DOHH2 (cell line): ENCODE measurements around the gene MED8.

Experiments used
- H3F3A ChIP-seq: fragments of 200-600 bp; sonication (generic), shearing (Covaris generic); 2 replicates; pipeline ENCODE4 v1.6.0; 2016; ENCODE audit warnings: antibody characterized with exemption, mild to moderate bottlenecking; ENCODE audit not compliant: control insufficient read depth, insufficient read depth
- H3K27ac ChIP-seq: fragments of 200-600 bp; sonication (generic); 2 replicates; pipeline ENCODE4 v1.5.1; 2014; ENCODE audit warnings: low read depth, mild to moderate bottlenecking, low read length, moderate library complexity
- H3K27me3 ChIP-seq: fragments of 200-600 bp; sonication (generic); 2 replicates; pipeline ENCODE4 v1.6.1; 2014; ENCODE audit warnings: mild to moderate bottlenecking, low read length, mixed read lengths; ENCODE audit not compliant: control insufficient read depth
- H3K36me3 ChIP-seq: fragments of 200-600 bp; sonication (generic); 2 replicates; pipeline ENCODE4 v1.6.1; 2014; ENCODE audit warnings: mild to moderate bottlenecking, low read length, moderate library complexity, mixed read lengths; ENCODE audit not compliant: control insufficient read depth
- H3K4me1 ChIP-seq: fragments of 200-600 bp; sonication (generic); 2 replicates; pipeline ENCODE4 v1.6.1; 2014; ENCODE audit warnings: mild to moderate bottlenecking, low read length, mixed read lengths; ENCODE audit not compliant: control insufficient read depth
- H3K4me2 ChIP-seq: fragments of 200-600 bp; sonication (generic); 2 replicates; pipeline ENCODE4 v1.6.0; 2014; ENCODE audit warnings: mild to moderate bottlenecking, low read length, moderate library complexity
- H3K4me3 ChIP-seq: fragments of 200-600 bp; sonication (generic); 2 replicates; pipeline ENCODE4 v1.5.1; 2014; ENCODE audit warnings: mild to moderate bottlenecking, low read length, mixed read lengths
- H3K79me2 ChIP-seq: fragments of 200-600 bp; sonication (generic); 2 replicates; pipeline ENCODE4 v1.6.1; 2014; ENCODE audit warnings: mild to moderate bottlenecking, low read length, mixed read lengths; ENCODE audit not compliant: control insufficient read depth
- H3K9me2 ChIP-seq: fragments of 200-600 bp; sonication (generic); replicated peaks from 2 replicates; pipeline ENCODE4 v1.6.1; 2014; ENCODE audit warnings: mild to moderate bottlenecking, low read length, mixed read lengths; ENCODE audit not compliant: control insufficient read depth
- H3K9me3 ChIP-seq: fragments of 200-600 bp; sonication (generic); 2 replicates; pipeline ENCODE4 v1.6.1; 2014; ENCODE audit warnings: antibody characterized with exemption, low read length, mixed read lengths; ENCODE audit not compliant: control insufficient read depth, insufficient read depth
- H4K20me1 ChIP-seq: fragments of 200-600 bp; sonication (generic); 2 replicates; pipeline ENCODE4 v1.6.0; 2014; ENCODE audit warnings: low read depth, mild to moderate bottlenecking, antibody characterized with exemption, low read length, moderate library complexity; ENCODE audit not compliant: control insufficient read depth, insufficient read depth
- EZH2phosphoT487 ChIP-seq: fragments of 200-600 bp; sonication (generic); IDR thresholded peaks from 2 replicates; pipeline ENCODE4 v1.6.1; 2017; ENCODE audit warnings: borderline replicate concordance, mild to moderate bottlenecking, antibody characterized with exemption, low read length, moderate library complexity, mixed read lengths
- TF ChIP-seq, protein P1 (sequence below): fragments of 200-600 bp; sonication (generic); IDR thresholded peaks from one replicate; pipeline ENCODE4 v1.5.1; 2014; ENCODE audit warnings: antibody characterized with exemption, mild to moderate bottlenecking, low read depth, low read length; ENCODE audit not compliant: poor library complexity, severe bottlenecking

The MED8 gene

GRCh38 chr1:43377831-43378230, 11.8 kb downstream of the MED8 start:
- H3K9me2 ChIP-seq, result no peaks in the 10 kb centered on the region
- H3K27ac ChIP-seq, result no peak overlapping the region
- H3F3A ChIP-seq, result no peaks in the 10 kb centered on the region
- no peak overlapping the region for H3K4me2 ChIP-seq
- H3K36me3 ChIP-seq, result peaks cover 3% of the 10 kb centered on the region
- no peak overlapping the region for H3K4me3 ChIP-seq
- H3K9me3 ChIP-seq, result no peaks in the 10 kb centered on the region
- no peaks in the 10 kb centered on the region for H3K27me3 ChIP-seq
- no peaks in the 10 kb centered on the region for H3K4me1 ChIP-seq
- TF ChIP-seq, protein P1, sequence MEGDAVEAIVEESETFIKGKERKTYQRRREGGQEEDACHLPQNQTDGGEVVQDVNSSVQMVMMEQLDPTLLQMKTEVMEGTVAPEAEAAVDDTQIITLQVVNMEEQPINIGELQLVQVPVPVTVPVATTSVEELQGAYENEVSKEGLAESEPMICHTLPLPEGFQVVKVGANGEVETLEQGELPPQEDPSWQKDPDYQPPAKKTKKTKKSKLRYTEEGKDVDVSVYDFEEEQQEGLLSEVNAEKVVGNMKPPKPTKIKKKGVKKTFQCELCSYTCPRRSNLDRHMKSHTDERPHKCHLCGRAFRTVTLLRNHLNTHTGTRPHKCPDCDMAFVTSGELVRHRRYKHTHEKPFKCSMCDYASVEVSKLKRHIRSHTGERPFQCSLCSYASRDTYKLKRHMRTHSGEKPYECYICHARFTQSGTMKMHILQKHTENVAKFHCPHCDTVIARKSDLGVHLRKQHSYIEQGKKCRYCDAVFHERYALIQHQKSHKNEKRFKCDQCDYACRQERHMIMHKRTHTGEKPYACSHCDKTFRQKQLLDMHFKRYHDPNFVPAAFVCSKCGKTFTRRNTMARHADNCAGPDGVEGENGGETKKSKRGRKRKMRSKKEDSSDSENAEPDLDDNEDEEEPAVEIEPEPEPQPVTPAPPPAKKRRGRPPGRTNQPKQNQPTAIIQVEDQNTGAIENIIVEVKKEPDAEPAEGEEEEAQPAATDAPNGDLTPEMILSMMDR, result no peak
- TF ChIP-seq EZH2phosphoT487, result no peak
- H3K79me2 ChIP-seq, result no peaks in the 10 kb centered on the region
- no peaks in the 10 kb centered on the region for H4K20me1 ChIP-seq

DNA sequence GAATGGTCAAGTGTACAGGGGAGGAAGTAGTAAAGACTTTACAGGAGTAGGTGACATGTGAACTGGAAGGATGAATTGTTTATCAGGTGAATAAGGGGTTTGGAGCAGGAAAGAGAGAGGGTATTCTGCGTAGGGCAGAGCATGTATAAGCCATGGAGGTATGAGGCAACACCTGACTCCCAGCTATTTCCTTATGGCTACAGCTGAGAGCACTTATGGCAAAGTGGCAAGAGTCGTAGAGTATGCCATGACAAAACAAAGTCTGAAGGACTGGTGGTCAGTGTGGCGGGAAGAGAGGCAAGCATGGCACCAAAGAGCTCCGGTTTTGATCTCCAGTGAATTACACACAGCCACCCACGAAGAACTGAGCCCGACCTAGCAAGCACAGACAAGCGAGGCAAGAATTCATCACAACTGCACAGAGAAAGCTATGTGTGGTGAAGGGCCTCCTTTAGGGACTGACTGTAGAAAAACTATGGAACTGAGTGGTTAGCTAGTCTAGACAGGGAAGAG, 12.8 kb downstream of the MED8 start:
- Histone ChIP-seq H3K9me2 (no peaks in the 10 kb centered on the region), H3K4me3 (no peak overlapping the region), H3K27ac (no peak overlapping the region), H3F3A (no peaks in the 10 kb centered on the region), H3K9me3 (no peaks in the 10 kb centered on the region), H3K79me2 (no peaks in the 10 kb centered on the region), H3K4me2 (no peak overlapping the region), H3K4me1 (no peaks in the 10 kb centered on the region), H4K20me1 (no peaks in the 10 kb centered on the region), H3K27me3 (no peaks in the 10 kb centered on the region), H3K36me3 (no peaks in the 10 kb centered on the region)
- no peak for TF ChIP-seq EZH2phosphoT487
- TF ChIP-seq, protein P1, result no peak

DNA sequence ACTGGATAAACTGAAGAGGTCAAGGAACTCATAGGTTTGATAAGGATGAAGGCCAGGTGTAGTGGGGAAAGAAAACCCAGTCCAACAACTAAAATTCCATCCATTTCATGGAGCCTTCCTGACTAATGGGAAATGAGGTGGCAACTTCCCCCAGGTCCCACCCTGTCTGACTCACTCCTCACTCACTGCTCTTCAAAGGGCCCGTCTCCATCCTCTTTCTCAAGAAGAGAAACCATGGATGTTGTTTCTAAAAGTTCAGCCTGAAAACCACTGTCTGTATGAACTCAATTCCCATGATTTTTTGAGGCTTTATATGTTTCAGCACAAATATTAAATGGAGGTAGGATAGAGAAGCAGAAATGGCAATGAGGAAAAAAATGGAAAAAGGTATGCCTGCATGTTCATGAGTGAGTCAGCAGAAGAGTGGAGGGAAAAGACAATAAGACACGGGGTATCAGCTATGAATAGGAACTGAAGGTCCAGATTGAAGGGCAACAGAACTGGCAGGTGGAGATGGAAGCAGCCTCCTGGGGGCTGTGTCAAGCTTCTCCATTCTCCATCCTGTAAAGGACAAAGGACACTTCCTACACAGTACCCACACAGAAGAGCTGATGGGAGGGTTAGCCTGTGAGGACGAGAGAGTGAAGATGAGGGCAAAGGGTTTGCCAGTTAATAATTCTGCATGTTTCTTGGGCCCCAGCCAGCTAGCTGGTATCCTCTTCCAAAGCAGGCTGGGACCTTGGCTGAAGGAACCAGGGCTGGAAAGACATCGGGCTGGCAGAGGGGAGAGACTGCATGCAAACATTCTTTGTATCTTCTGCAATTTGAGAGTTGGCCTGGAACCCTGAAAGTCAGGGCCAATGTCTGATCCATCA, 16.3 kb downstream of the MED8 start:
- Histone ChIP-seq H3K9me3 (no peaks in the 10 kb centered on the region), H3K27me3 (no peaks in the 10 kb centered on the region), H3K4me2 (no peak overlapping the region), H3F3A (peaks cover 3% of the 10 kb centered on the region; the same call in 1 of the 2 replicates), H3K4me1 (peaks cover 6% of the 10 kb centered on the region), H4K20me1 (no peaks in the 10 kb centered on the region), H3K9me2 (no peaks in the 10 kb centered on the region), H3K79me2 (peaks cover 8% of the 10 kb centered on the region), H3K36me3 (0 out of 2 replicates have a peak, but pooled peaks cover 3% of the 10 kb centered on the region), H3K4me3 (no peak overlapping the region), H3K27ac (no peak overlapping the region)
- TF ChIP-seq, protein P1, result no peak
- TF ChIP-seq EZH2phosphoT487, result no peak
